Daoy (cell line): ENCODE data around the gene ERCC2. TPM values are rescaled to one million over a fixed set of nuclear protein-coding genes. Genes with fewer than 3 reads are reported as not detected.

Source experiments
- DNase-seq: peaks from one replicate; pipeline ENCODE4 v3.0.0-alpha.2; 2015; ENCODE audit warnings: low read depth
- total RNA-seq: library from RNA; depleted of rRNA; stranded (reverse); fragments of >200 nt; shearing (Covaris generic); gene quantifications from 2 replicates; pipeline ENCODE4 v1.2.3, GENCODE V29; 2014

ERCC2 gene
- total RNA-seq, 1 experiment from 2014 or later = 16.9 TPM

DNA sequence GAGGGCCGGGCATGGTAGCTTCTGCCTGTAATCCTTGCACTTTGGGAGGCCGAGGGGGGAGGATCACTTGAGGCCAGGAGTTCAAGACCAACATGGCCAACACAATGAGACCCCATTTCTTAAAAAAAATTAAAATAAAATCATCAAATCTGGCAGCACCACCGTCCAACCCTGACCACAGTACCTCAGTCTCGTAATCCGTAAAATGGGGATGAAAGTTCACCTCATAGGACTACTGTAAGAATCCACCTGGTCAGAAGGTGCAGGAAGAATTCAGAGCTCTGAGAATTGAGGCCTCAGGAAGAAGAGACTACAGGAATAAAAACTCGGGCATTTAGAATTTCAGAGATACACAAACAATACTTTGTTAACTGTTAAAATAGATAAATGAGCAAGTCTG lies 31.4 kb upstream of the ERCC2 start:
- no peak for DNase-seq

DNA sequence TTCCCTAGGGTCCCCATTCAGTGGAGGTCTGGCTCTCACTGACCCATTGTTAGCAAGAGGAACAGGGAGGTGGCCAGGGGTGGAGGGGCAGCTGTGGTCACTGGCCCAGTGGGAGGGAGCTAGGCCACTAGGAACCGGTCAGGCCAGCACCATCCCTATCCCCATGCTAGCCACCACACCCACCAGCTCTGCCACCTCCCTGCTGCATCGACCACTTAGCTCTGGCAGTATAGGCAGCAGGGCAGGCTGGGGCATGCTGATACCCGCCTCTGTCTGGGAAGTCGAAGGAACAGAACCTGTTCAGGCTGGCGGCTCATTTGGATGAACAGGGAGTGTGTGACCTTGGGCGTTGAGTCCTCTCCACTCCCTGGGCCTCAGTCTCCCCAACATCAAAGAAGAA lies 29.8 kb upstream of the ERCC2 start:
- no peak for DNase-seq

GRCh38 chr19:45395821-45396617 lies 25.6 kb upstream of the ERCC2 start:
- no peak for DNase-seq

GRCh38 chr19:45391871-45392665 lies 21.7 kb upstream of the ERCC2 start:
- DNase-seq = no peak

- peak; percentile 54 for DNase-seq
These were observed 21.0 kb upstream of the ERCC2 start for GRCh38 chr19:45391346-45391745.

- DNase-seq = no peak
These were observed 15.2 kb upstream of the ERCC2 start for GRCh38 chr19:45385392-45386221.

DNA sequence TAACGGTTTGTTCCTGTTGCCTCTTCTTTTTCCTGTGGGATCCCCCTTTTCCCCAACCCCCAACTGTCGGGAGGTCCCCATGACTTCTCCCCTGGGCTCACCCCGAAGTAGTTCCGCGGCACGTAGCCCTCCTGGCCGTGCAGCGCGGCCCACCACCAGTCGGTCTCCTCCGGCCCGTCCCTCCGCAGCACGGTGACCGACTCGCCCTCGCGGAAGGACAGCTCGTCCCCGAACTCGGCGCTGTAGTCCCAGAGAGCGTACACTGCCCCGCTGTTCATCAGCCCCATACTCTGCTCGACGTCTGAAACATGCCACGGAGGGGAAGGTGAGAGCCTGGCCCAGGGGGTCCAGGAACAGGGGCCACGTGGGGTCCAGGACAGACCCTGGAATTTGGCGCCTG lies 12.1 kb upstream of the ERCC2 start:
- DNase-seq = no peak

GRCh38 chr19:45380107-45380506 lies 9.7 kb upstream of the ERCC2 start:
- no peak for DNase-seq

DNA sequence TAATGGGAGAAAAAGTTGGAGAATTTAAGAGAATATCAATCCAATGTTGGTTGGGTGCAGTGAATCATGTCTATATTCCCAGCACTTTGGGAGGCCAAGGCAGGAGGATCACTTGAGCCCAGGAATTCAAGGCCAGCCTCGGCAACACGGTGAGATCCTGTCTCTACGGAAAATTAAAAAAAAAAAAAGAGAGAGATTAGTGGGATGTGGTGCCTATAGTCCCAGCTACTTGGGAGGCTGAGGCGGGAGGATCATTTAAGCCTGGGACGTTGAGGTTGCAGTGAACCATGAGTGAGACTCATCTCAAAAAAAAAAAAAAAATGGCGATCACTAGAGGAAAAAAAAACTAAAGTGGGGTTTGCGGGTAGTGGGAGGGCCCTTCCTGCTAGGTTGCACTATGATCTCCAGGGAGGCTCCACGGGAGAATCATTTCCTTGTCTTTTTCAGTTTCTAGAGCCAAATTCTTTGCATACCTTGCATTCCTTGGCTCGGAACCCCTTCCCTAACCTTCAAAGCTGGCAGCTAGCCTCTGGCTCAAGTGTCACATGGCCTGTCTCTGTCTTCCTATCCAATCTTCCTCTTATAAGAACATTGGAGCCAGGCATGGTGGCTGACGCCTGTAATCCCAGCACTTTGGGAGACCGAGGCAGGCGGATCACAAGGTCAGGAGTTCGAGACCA lies 5.8 kb upstream of the ERCC2 start:
- DNase-seq = peak; percentile 93

- DNase-seq = no peak
These were observed 1.5 kb downstream of the ERCC2 start for GRCh38 chr19:45368737-45369340.

DNA sequence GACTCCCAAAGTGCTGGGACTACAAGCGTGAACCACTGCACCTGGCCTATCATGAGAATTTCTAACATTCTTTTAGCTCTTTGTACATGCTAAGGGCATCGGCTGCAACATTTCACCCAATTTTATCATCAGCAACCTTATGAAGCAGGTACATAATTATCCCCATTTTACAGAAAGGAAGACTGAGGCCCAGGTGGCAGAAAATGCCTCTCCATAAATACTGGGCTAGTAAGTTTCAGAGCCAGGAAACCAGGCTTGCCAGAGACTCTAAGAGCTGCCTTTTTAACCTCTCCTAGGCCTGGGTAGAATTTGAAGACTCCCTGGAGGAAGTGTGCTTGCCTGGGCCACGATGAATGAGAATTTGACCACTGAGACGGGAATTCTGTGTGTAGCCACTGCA lies 2.2 kb downstream of the ERCC2 start:
- no peak for DNase-seq

DNA sequence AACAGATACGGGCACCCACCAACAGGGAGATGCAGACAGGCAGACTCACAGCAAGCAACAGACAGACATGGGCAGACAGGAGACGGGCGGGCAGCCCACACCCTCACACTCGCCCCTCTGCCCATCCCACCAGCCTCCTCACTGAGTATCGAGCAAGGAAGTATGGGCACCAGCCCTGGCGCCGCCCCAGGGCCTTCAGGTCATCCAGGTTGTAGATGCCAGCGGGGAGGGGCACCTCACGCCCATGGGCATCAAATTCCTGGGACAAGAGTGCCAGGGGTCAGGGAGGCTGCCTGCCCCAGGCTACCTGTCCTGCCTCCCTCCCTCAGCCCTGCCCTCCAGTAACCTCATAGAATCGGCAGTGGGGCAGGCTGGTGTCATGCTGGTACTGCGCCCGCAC lies 5.7 kb downstream of the ERCC2 start:
- no peak for DNase-seq

GRCh38 chr19:45363861-45364459 lies 6.4 kb downstream of the ERCC2 start:
- no peak for DNase-seq

- no peak for DNase-seq
These were observed 8.1 kb downstream of the ERCC2 start for GRCh38 chr19:45362291-45362690.

DNA sequence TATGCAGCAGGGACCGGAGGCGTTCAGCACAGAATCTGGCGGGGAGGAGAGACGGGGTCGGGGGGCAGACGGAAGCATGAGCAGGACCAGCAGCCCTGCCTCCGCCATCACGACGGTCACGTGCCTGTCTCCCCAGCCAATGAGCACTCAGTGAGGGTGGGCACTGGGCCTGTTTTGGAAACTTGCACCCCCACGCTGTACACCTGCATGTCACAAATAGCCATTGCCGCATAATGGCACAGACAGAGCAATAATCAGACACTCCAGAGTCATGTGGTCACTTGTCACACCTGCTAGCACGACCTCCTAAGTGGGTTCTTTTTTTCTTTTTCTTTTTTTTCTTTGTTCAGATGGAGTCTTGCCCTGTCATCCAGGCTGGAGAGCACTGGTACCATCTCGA lies 8.8 kb downstream of the ERCC2 start:
- no peak for DNase-seq

GRCh38 chr19:45358213-45358792 lies 12.1 kb downstream of the ERCC2 start:
- no peak for DNase-seq

DNA sequence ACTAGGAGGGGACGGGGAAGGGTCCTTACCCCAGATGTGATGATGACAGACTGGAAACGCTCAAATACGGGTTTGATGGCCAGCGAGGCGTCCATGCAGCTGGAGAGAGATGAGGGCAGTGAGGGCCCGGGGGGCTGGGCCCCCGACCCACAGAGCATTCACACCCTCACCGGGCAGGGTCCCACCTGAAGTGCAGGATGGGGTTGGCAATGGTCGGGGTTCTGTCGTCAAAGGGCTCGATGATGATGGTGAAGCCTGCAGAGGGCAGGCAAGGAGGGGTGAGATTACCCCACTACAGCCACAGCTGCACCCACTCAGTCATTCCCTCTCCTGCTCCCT lies 13.0 kb downstream of the ERCC2 start:
- no peak for DNase-seq

DNA sequence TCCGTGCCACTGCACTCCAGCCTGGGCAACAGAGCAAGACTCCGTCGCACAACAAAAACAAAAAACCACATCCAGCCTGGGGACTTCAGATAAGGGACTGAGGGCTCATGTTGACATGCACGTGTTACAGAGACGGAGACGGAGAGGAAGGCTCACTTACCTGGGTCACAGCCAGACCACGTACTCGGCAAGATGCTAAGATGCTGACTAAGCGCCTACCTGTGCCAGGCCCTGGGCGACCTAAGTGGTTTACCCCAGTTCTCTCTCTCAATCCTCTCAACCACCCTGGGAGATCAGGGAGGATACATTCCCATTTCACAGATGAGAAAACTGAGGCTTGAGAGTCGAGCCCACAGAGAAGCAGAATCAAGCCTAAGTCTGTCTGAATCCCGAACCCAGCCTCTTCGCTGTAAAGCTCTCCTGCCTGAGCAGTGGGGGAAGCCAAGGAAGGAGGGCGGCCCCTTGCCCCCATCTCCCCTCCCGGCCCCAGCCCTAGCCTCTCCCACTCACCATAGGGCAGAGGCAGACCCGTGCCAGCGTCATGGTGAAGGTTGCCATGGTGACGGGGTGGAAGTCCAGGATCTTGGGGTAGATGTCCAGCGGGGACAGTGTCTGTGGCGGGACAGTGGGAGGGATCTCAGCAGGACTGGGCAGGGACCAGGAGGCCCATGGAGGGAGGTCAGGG lies 13.5 kb downstream of the ERCC2 start:
- DNase-seq = no peak

GRCh38 chr19:45355910-45356309 lies 14.5 kb downstream of the ERCC2 start:
- DNase-seq = no peak

DNA sequence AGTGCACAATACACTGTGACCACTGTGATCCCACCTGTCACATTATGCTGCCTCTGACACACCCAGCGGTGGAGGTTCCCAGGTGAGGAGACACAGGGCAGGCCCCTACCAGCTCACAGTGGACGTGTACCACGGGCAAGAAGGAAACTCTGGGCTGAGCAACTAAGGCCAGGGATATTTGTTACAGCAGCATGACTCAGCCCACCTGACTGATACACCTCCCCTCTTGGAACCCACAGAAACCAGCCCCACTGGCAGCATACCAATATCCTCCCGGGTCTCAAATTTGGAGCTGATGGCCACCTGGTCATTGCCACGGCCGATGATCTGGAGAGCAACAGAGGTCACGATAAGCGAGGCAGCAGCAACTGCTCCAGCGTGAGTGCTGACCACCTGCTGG lies 15.0 kb downstream of the ERCC2 start:
- DNase-seq = no peak
